Activated naive CD4-positive, alpha-beta T cell treated with anti-CD3 and anti-CD28 coated beads, Interleukin-2, amount 50 U/mL, for 24 hours (primary cell): ENCODE results near the gene BMP5.

Source experiments
- H3K27ac Mint-ChIP-seq: one replicate; pipeline ENCODE4 v1.8.0; 2021; ENCODE audit warnings: mild to moderate bottlenecking, mixed read lengths
- H3K27me3 Mint-ChIP-seq: one replicate; pipeline ENCODE4 v1.8.0; 2021; ENCODE audit warnings: mixed read lengths
- H3K36me3 Mint-ChIP-seq: one replicate; pipeline ENCODE4 v1.8.0; 2021; ENCODE audit warnings: mixed read lengths
- H3K4me1 Mint-ChIP-seq: one replicate; pipeline ENCODE4 v1.8.0; 2021; ENCODE audit warnings: mixed read lengths
- H3K4me3 Mint-ChIP-seq: one replicate; pipeline ENCODE4 v1.8.0; 2021; ENCODE audit warnings: mild to moderate bottlenecking, mixed read lengths
- H3K9me3 Mint-ChIP-seq: one replicate; pipeline ENCODE4 v1.8.0; 2021; ENCODE audit warnings: mixed read lengths

BMP5 gene

GRCh38 chr6:55726144-55726543 lies 149.2 kb downstream of the BMP5 start:
- Mint-ChIP-seq H3K4me3 (no peak overlapping the region), H3K4me1 (no peaks in the 10 kb centered on the region), H3K36me3 (no peaks in the 10 kb centered on the region), H3K27ac (no peak overlapping the region), H3K9me3 (peaks cover 9% of the 10 kb centered on the region), H3K27me3 (no peaks in the 10 kb centered on the region)

GRCh38 chr6:55714831-55715230 lies 160.6 kb downstream of the BMP5 start:
- no peak overlapping the region for H3K4me3 Mint-ChIP-seq
- peaks cover 10% of the 10 kb centered on the region for H3K9me3 Mint-ChIP-seq
- no peaks in the 10 kb centered on the region for H3K36me3 Mint-ChIP-seq
- no peaks in the 10 kb centered on the region for H3K27me3 Mint-ChIP-seq
- H3K4me1 Mint-ChIP-seq: no peaks in the 10 kb centered on the region
- H3K27ac Mint-ChIP-seq: no peak overlapping the region

GRCh38 chr6:55713436-55713835 lies 162.0 kb downstream of the BMP5 start:
- H3K4me1 Mint-ChIP-seq: no peaks in the 10 kb centered on the region
- H3K9me3 Mint-ChIP-seq: peaks cover 8% of the 10 kb centered on the region
- H3K27me3 Mint-ChIP-seq: no peaks in the 10 kb centered on the region
- H3K36me3 Mint-ChIP-seq: no peaks in the 10 kb centered on the region
- no peak overlapping the region for H3K27ac Mint-ChIP-seq
- no peak overlapping the region for H3K4me3 Mint-ChIP-seq

- peaks cover 8% of the 10 kb centered on the region for H3K9me3 Mint-ChIP-seq
- no peaks in the 10 kb centered on the region for H3K36me3 Mint-ChIP-seq
- no peaks in the 10 kb centered on the region for H3K4me1 Mint-ChIP-seq
- H3K4me3 Mint-ChIP-seq: no peak overlapping the region
- no peak overlapping the region for H3K27ac Mint-ChIP-seq
- H3K27me3 Mint-ChIP-seq: no peaks in the 10 kb centered on the region
Measured at GRCh38 chr6:55708711-55709110, 166.7 kb downstream of the BMP5 start.

- no peak overlapping the region for H3K4me3 Mint-ChIP-seq
- H3K27me3 Mint-ChIP-seq: no peaks in the 10 kb centered on the region
- H3K9me3 Mint-ChIP-seq: peaks cover 4% of the 10 kb centered on the region
- no peaks in the 10 kb centered on the region for H3K36me3 Mint-ChIP-seq
- H3K27ac Mint-ChIP-seq: no peak overlapping the region
- no peaks in the 10 kb centered on the region for H3K4me1 Mint-ChIP-seq
Measured at GRCh38 chr6:55705451-55706440, 169.6 kb downstream of the BMP5 start.

- Mint-ChIP-seq H3K4me3 (no peak overlapping the region), H3K9me3 (peaks cover 4% of the 10 kb centered on the region), H3K27ac (no peak overlapping the region), H3K36me3 (no peaks in the 10 kb centered on the region), H3K27me3 (no peaks in the 10 kb centered on the region), H3K4me1 (no peaks in the 10 kb centered on the region)
Measured at GRCh38 chr6:55704421-55704820, 171.0 kb downstream of the BMP5 start.
